SKM-1 (cell line): ENCODE data around the gene NSUN3.

Source experiments
- DNase-seq: peaks from one replicate; lab custom pipeline; 2025; ENCODE audit not compliant: unreplicated experiment; lab: John Stamatoyannopoulos, UW

Gene NSUN3

GRCh38 chr3:94117729-94118128 is 54.9 kb downstream of the NSUN3 start:
- no peak for DNase-seq

DNA sequence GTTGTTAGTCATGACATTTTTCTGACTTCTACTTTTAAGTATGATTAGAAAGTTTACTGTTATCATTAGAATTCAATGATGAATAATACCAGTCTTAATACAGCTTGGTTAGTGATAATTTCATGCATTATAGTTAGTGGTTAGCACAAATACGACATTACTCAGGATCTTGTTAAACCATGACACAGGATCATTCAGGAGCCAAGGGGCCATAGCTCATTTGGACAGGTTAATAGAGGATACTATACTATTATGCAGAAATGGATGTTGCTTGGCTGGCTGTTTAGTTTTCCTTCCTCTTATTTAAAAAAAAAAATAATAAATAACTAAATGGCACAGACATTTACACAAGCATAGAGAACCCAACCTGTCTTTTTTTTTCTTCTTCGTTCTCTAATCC is 55.5 kb downstream of the NSUN3 start:
- no peak for DNase-seq

DNA sequence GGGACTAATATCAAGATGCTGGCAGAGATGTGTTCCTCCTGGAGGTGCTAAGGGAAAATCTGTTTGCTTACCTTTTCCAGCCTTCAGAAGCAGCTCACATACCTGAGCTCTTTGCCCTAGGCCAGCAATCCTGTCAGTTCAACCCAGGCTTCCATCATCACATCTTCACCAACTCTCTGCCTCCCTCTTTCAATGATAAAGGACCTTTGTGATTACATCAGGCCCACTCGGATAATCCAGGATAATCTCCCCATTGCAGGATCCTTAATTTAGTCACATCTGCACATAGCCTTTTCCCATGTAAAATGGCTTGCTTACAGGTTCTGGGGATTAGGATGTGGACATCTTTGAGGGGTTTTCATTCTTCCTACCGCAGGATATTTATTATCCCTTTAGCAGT is 58.3 kb downstream of the NSUN3 start:
- DNase-seq: no peak

- no peak for DNase-seq
These were observed 64.3 kb downstream of the NSUN3 start for GRCh38 chr3:94127115-94127514.

- DNase-seq: no peak
These were observed 67.8 kb downstream of the NSUN3 start for GRCh38 chr3:94130690-94131089.

- no peak for DNase-seq
These were observed 69.9 kb downstream of the NSUN3 start for GRCh38 chr3:94132777-94133176.

DNA sequence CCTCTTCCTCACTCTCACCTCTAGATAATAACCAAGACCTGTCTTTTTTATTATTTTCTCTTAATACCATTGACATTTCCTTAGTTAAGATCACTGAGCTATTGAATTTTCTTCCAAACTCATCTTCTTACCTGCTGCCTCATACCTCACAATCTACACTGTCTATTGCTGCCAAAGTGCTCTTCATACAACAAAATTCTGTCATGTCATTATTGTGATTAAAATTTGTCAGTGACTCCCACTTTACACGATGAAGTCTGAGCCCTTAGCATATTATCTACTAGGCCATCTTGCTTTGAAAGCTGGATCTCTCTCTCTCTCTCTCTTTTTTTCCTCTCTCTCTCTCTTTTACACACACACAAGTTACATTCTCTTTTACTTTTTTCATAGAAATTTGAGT is 73.3 kb downstream of the NSUN3 start:
- no peak for DNase-seq

DNA sequence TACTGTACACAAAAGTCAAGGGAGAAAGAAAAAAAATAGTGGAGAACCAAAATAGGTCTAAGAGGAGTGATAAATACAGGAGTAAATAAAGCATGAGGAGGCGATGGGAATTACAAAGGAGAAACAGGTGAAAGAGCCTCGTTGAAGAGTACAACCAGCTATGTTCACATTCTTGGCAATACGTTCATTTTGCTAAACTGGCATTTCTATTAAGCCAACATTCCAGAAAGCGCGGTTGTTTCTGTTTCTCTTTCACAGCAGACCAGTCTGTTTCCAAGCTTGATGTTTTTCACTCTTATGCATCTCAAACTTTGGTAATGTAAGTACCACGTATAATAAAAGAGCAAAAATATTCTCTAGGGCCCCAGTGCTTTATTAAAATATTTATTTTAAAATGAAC is 74.5 kb downstream of the NSUN3 start:
- DNase-seq: no peak

DNA sequence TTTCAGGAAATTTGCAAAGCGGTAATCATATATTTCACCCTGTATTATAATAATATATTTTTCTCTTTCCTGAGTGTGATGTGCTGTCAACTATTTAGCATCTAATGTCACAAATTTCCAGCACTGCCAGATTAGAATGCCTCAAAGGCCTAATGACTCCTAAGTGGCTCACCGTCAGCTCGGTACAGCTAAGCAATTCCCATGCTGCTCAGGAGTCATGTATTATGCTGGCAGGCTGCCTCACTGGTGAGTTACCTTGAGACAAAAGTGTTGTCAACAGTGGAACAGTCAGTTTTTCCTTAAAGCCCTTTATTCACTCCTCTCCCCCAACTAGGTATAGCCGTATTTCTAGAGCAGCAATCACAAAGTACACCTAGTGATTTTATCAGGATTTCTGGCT is 83.6 kb downstream of the NSUN3 start:
- DNase-seq: no peak

- DNase-seq: no peak
These were observed 84.2 kb downstream of the NSUN3 start for GRCh38 chr3:94147012-94147411.

GRCh38 chr3:94150113-94150512 is 87.3 kb downstream of the NSUN3 start:
- DNase-seq: no peak

DNA sequence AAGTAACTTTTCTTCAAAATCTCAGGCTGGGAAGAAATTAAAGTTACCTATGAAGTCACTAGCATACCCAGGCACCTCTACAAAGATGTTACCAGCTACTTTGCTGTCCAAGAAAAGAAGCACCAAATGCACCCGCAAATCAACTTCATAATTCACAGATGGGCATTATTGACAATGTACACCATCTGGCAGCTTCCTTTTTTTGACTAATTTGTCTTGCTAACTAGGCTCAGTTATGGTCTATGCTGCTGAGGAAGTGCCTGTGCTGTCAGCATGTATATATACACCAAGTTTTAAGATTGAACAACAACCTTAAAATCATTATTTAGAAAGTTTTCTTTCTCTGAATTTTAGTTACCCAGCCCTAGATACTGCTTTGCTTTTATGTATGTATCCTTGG is 93.8 kb downstream of the NSUN3 start:
- no peak for DNase-seq

- no peak for DNase-seq
These were observed 95.7 kb downstream of the NSUN3 start for GRCh38 chr3:94158512-94158911.

GRCh38 chr3:94159062-94159828 is 96.4 kb downstream of the NSUN3 start:
- DNase-seq: no peak

DNA sequence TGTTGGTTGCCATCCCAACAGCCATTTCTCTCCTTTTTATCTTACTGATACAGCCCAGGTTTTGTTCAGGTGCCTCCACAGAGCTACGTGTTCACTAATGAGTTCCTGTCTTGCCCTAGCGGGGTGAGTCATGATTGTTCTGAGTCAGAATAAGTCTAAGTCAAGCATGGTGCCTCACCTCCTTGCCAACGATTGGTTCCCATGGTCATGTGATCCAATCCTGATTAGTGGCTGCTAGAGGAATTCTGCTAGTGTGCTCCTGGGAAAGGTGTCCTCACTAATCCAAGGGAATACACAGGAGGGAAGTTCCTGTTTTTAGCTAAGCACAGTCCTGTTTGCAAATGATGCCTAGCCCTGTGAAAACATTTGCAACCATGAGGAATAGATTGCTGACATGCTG is 99.8 kb downstream of the NSUN3 start:
- DNase-seq: no peak

DNA sequence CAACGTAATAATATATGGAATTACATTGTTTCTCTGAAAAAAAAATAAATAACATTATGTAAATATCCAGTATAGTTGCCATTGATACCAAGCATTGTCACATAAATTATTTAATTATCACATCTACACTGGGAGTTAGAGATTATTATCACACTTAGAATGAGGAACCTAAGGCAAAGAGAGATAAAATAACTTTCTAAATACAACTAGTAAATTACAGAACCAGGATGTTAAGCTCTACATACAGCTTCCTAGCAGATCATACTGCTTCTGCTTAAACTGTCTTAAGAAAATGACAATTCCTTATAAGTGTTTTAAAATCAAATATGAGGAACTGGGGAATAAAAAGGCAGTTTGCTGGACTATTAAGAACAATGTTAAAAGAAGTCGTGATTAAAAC is 104.5 kb downstream of the NSUN3 start:
- DNase-seq: no peak

DNA sequence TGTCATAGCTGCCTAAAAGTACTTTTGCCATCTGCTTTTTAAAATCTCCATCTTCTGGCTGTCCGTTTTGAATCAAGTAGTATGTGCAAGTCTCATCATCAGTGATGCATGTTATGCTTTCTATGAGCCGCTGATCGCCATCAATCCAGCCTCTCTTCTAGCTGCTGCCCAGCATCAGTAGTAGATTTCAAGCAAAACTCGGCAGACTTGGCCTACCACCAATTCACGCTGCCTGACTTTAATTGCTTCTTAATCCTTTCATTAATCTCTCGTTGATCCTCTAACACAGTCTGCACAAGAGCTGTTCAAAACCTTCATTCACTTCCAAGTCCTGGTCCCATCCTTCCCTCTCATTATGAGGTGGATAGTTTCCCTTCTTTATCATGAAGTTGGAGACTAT is 104.9 kb downstream of the NSUN3 start:
- no peak for DNase-seq

GRCh38 chr3:94171954-94172353 is 109.1 kb downstream of the NSUN3 start:
- DNase-seq: no peak

DNA sequence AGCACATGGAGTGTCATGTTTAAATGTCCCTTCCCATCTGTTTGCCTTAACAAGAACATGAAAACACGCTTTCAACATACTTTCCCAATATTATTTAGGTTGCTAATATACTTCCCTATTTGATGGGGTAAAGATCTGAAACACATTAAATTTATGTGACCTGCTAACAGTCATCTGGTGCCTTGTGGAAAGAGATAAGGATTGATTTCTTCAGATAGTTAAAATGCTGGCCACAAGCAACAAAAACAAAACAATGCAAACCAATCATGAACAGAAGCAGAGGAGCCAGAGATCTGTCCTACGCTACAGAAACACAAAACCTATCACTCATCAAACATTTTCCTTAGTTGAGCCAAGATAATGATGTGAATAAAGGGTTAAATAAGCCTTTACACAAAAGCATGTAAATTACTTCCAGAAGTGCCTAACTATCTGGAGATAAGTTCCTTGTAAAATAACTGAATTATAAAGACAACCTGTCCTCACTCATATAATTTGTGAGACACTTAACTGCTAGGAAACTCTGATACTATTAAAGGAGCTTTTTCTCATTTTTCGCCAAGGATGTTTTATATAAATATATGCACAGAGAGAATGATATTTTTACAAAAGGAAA is 109.9 kb downstream of the NSUN3 start:
- no peak for DNase-seq

DNA sequence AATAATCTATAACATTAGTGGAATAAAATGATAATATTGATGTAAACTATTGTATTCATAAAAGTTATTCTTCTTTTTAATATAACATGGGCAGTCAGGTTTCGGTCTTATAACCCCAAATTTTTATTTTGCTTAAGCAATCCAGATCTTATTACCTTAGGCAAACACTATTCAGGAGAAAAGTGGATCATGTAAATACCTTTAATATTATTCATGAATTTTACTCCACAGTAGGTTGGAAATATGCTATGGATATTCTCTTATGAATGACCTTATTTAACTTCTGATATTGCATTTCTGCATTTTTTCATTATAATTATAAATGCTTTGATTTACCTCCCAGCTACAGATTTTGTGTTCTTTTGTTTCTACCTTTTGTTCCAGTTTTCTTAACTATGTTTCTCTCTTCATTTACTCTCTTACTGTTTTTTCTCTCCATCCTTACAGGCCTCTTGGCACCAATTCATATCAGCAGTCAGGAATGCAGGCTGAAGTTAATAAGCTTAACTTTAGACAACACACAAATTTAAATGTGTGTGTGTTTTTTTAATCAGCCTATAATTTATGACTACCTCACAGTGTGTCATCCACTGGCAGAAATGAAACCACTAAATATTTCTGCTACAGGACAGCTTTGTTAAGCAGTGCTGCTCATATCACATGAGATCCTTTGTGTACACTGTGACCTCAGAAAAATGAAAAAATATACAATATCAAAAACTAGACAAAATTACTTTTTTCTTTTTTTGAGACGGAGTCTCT is 111.0 kb downstream of the NSUN3 start:
- no peak for DNase-seq

GRCh38 chr3:94175677-94176076 is 112.8 kb downstream of the NSUN3 start:
- no peak for DNase-seq
